ENCODE measurements around the gene ZBTB48.

The ZBTB48 gene

GRCh38 chr1:6637770-6638169 is 58.0 kb downstream of the ZBTB48 start:
- DNase-seq (ENCODE audit: low read depth): no peak
- H3K4me3 ChIP-seq (ENCODE audit: low read depth, low read length): no peak overlapping the region
- TF ChIP-seq CTCF (conservative IDR thresholded peaks at IDR 0.05; ENCODE audit: low read depth, low read length): no peak

- no peak overlapping the region for H3K4me3 ChIP-seq (ENCODE audit: low read depth, low read length)
- TF ChIP-seq CTCF (conservative IDR thresholded peaks at IDR 0.05; ENCODE audit: low read depth, low read length): no peak
- DNase-seq (ENCODE audit: low read depth): no peak
Observed at GRCh38 chr1:6638226-6638625, 58.4 kb downstream of the ZBTB48 start.

Measured in choroid plexus epithelial cell (primary cell).